Large intestine (tissue), 3 donors: Measurements from ENCODE around the gene BMP2K. TPM values are rescaled to one million over a fixed set of nuclear protein-coding genes. Genes with fewer than 3 reads are reported as not detected.

Source experiments
- DNase-seq, 2 donors: peaks; one replicate each; pipeline versions ENCODE4 v3.0.0 to v3.0.0-alpha.2; 2013
- H3K27ac ChIP-seq: one replicate; pipeline ENCODE4 v1.5.1; 2013; ENCODE audit warnings: low read length
- H3K27me3 ChIP-seq: 2 replicates; pipeline ENCODE4 v1.6.1; 2013; ENCODE audit warnings: low read length; ENCODE audit not compliant: control insufficient read depth, insufficient read depth
- H3K36me3 ChIP-seq: 2 replicates; pipeline ENCODE4 v1.6.1; 2013; ENCODE audit warnings: low read length; ENCODE audit not compliant: control insufficient read depth, insufficient read depth
- H3K4me1 ChIP-seq: one replicate; pipeline ENCODE4 v1.6.1; 2013; ENCODE audit warnings: low read length; ENCODE audit not compliant: control insufficient read depth, insufficient read depth
- H3K4me3 ChIP-seq: one replicate; pipeline ENCODE4 v1.5.1; 2013; ENCODE audit warnings: low read length
- H3K9me3 ChIP-seq: one replicate; pipeline ENCODE4 v1.6.1; 2013; ENCODE audit warnings: mild to moderate bottlenecking, low read depth, low read length, moderate library complexity; ENCODE audit not compliant: control insufficient read depth
- WGBS: methylation state at CpG from one replicate; pipeline ENCODE4 v1.1.5; 2013; ENCODE audit warnings: low lambda C conversion rate; ENCODE audit not compliant: insufficient coverage; 5-methylcytosine and 5-hydroxymethylcytosine counted together
- polyA plus RNA-seq: library from polyadenylated mRNA; unstranded; fragments of 120-200 nt; gene quantifications from one replicate; pipeline ENCODE4 v1.2.1, GENCODE V29; 2013

Gene BMP2K
- polyA plus RNA-seq, 1 donor: 77.6 TPM

GRCh38 chr4:78926826-78927225 is 150.7 kb downstream of the BMP2K start:
- Histone ChIP-seq H3K4me3 (no peak overlapping the region), H3K27ac (no peak overlapping the region), H3K27me3 (no peaks in the 10 kb centered on the region), H3K4me1 (peaks cover 4% of the 10 kb centered on the region), H3K36me3 (peaks cover 15% of the 10 kb centered on the region), H3K9me3 (no peaks in the 10 kb centered on the region)
- no peak for DNase-seq
- 33% methylated on average over 1 of the region's 1 CpG for WGBS

- H3K27ac ChIP-seq: no peak overlapping the region
- no peaks in the 10 kb centered on the region for H3K27me3 ChIP-seq
- peaks cover 4% of the 10 kb centered on the region for H3K4me1 ChIP-seq
- no peak overlapping the region for H3K4me3 ChIP-seq
- no peak for DNase-seq
- no peaks in the 10 kb centered on the region for H3K9me3 ChIP-seq
- no CpG with 5 or more reads among the region's 9 CpGs for WGBS
- H3K36me3 ChIP-seq: peaks cover 15% of the 10 kb centered on the region
These were observed 152.7 kb downstream of the BMP2K start for GRCh38 chr4:78928835-78929234.

- Histone ChIP-seq H3K9me3 (no peaks in the 10 kb centered on the region), H3K4me3 (no peak overlapping the region), H3K4me1 (no peaks in the 10 kb centered on the region), H3K36me3 (peaks cover 15% of the 10 kb centered on the region), H3K27me3 (no peaks in the 10 kb centered on the region), H3K27ac (no peak overlapping the region)
- 100% methylated on average over 4 of the region's 6 CpGs for WGBS
- no peak for DNase-seq
These were observed 154.0 kb downstream of the BMP2K start for GRCh38 chr4:78930016-78930629.

GRCh38 chr4:78936989-78937388 is 160.8 kb downstream of the BMP2K start:
- no peaks in the 10 kb centered on the region for H3K9me3 ChIP-seq
- no peak for DNase-seq
- no CpG with 5 or more reads among the region's 4 CpGs for WGBS
- H3K4me1 ChIP-seq: peaks cover 14% of the 10 kb centered on the region
- H3K36me3 ChIP-seq: no peaks in the 10 kb centered on the region
- H3K27me3 ChIP-seq: no peaks in the 10 kb centered on the region
- no peak overlapping the region for H3K27ac ChIP-seq
- no peak overlapping the region for H3K4me3 ChIP-seq

GRCh38 chr4:78937837-78938236 is 161.7 kb downstream of the BMP2K start:
- Histone ChIP-seq H3K27ac (no peak overlapping the region), H3K9me3 (no peaks in the 10 kb centered on the region), H3K27me3 (no peaks in the 10 kb centered on the region), H3K4me3 (no peak overlapping the region), H3K4me1 (peaks cover 14% of the 10 kb centered on the region), H3K36me3 (no peaks in the 10 kb centered on the region)
- no peak for DNase-seq
- whole genome bisulfite sequencing: 100% methylated on average over 1 of the region's 4 CpGs

- Histone ChIP-seq H3K36me3 (no peaks in the 10 kb centered on the region), H3K4me1 (peaks cover 14% of the 10 kb centered on the region), H3K27ac (no peak overlapping the region), H3K4me3 (peak overlapping the region; percentile 94), H3K27me3 (no peaks in the 10 kb centered on the region), H3K9me3 (peaks cover 3% of the 10 kb centered on the region)
- no peak for DNase-seq
- WGBS: no CpG with 5 or more reads among the region's 7 CpGs
These were observed 162.3 kb downstream of the BMP2K start for GRCh38 chr4:78938474-78938867.

- H3K4me3 ChIP-seq: peak within 1 kb of the TSS; percentile 94
- H3K27ac ChIP-seq: peak within 1 kb of the TSS; percentile 67
- DNase-seq: peak; percentile 83 to 91
- no peaks in the 10 kb centered on the region for H3K36me3 ChIP-seq
- H3K27me3 ChIP-seq: no peaks in the 10 kb centered on the region
- peaks cover 14% of the 10 kb centered on the region for H3K4me1 ChIP-seq
- 0% methylated on average over 4 of the region's 77 CpGs for WGBS
- H3K9me3 ChIP-seq: peaks cover 3% of the 10 kb centered on the region
These were observed 162.9 kb downstream of the BMP2K start, which contains the start of gene PAQR3 for GRCh38 chr4:78938868-78939666. Gene PAQR3 (minus strand): TSS chr4:78939438. CDS start chr4:78939224, 214 bp downstream.

- DNase-seq: no peak
- H3K4me3 ChIP-seq: peak overlapping the region; percentile 71
- WGBS: no CpG with 5 or more reads among the region's 9 CpGs
These were observed 163.5 kb downstream of the BMP2K start for GRCh38 chr4:78939667-78940008.

GRCh38 chr4:78940752-78941151 is 164.6 kb downstream of the BMP2K start:
- DNase-seq: no peak
- peaks cover 14% of the 10 kb centered on the region for H3K4me1 ChIP-seq
- no peaks in the 10 kb centered on the region for H3K36me3 ChIP-seq
- no peaks in the 10 kb centered on the region for H3K27me3 ChIP-seq
- H3K27ac ChIP-seq: no peak overlapping the region
- H3K9me3 ChIP-seq: peaks cover 3% of the 10 kb centered on the region
- no peak overlapping the region for H3K4me3 ChIP-seq
- no CpG with 5 or more reads among the region's 5 CpGs for WGBS

More at GRCh38 chr4:78939667-78940008, 163.5 kb downstream of the BMP2K start:
- Histone ChIP-seq H3K27ac (peak overlapping the region; percentile 67), H3K9me3 (peaks cover 3% of the 10 kb centered on the region), H3K4me1 (peaks cover 14% of the 10 kb centered on the region), H3K36me3 (no peaks in the 10 kb centered on the region), H3K27me3 (no peaks in the 10 kb centered on the region)

GRCh38 chr4:78944381-78944780 is 168.2 kb downstream of the BMP2K start:
- Histone ChIP-seq H3K4me3 (no peak overlapping the region), H3K36me3 (no peaks in the 10 kb centered on the region), H3K4me1 (peaks cover 14% of the 10 kb centered on the region), H3K9me3 (peaks cover 6% of the 10 kb centered on the region), H3K27me3 (no peaks in the 10 kb centered on the region), H3K27ac (no peak overlapping the region)
- WGBS: 17% methylated on average over 1 of the region's 1 CpG
- peak in 1 of 2 donors; percentile 62 for DNase-seq
